Inferior parietal cortex (tissue), 1 donor: Measurements from ENCODE around the gene MTURN.

ENCODE experiments used
- DNase-seq: peaks from one replicate; pipeline ENCODE4 v3.0.0-alpha.2; 2016; ENCODE audit errors: extremely low spot score

MTURN gene

DNA sequence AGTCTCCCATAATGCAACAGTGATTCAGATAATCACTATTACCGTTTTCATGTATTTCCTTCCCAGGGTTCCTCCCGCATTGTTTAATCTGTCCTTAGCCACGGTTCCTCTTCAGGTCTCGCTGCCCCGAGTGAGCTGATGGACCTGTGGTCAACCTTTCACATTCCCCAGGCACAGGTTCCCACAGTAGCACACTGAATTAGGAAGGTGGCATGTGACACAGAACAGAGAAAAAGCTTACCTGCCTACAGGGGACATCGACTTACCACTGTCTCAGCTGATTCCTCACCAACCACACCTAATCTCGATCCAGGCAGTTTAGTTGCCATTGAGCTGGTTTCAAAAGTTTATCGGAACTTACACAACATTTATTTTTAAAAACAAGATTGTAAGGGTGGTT is 72.2 kb downstream of the MTURN start:
- DNase-seq, result no peak

DNA sequence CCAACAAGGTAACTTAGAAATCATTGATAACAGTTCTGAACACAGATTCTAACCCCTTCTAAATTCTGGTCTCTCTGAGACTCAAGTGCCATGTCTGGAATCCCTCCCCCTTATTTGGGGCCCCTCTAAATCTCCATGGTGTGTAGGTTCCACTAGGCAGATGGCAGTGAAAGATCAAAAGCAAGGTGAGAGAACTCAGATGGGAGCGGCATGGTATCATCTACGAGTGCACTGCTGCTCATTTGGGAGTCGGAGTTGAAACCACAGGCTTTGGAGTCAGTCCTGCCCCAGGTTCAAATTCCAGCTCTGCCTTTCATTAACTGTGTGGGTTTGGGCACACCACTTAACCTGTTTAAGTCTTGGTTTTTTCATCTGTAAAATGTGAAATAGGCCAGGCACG is 72.6 kb downstream of the MTURN start:
- DNase-seq, result no peak

DNA sequence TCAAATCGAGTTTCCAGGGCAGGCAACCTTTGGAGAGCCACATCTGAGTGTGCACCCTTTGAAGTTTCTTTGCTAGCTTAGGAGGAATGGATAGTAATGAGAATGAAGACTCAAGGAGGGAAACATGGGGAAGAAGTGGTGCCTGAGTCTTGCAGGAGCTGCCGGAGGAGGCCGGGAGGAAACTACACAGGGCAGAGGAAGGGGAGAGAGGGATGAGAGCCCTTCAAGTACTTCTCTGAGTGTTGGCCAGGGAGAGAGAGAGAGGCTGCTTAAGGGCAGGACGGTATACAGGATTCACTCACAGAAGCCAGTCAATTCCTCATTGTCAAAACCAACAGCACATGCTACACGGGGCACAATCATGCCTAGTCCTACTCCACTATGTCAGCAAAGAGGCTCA is 75.2 kb downstream of the MTURN start:
- no peak for DNase-seq
